GM19467 (cell line): ENCODE results near the gene ZNF629.

Experiments used
- ATAC-seq: cut with Tn5 transposase; IDR thresholded peaks from one replicate; pipeline ENCODE4 v1.9.1; 2021; ENCODE audit warnings: mild to moderate bottlenecking, moderate library complexity; ENCODE audit not compliant: unreplicated experiment

The ZNF629 gene

GRCh38 chr16:30750201-30750600 is 36.8 kb downstream of the ZNF629 start:
- no peak for ATAC-seq

GRCh38 chr16:30748634-30749445 is 38.2 kb downstream of the ZNF629 start:
- no peak for ATAC-seq

DNA sequence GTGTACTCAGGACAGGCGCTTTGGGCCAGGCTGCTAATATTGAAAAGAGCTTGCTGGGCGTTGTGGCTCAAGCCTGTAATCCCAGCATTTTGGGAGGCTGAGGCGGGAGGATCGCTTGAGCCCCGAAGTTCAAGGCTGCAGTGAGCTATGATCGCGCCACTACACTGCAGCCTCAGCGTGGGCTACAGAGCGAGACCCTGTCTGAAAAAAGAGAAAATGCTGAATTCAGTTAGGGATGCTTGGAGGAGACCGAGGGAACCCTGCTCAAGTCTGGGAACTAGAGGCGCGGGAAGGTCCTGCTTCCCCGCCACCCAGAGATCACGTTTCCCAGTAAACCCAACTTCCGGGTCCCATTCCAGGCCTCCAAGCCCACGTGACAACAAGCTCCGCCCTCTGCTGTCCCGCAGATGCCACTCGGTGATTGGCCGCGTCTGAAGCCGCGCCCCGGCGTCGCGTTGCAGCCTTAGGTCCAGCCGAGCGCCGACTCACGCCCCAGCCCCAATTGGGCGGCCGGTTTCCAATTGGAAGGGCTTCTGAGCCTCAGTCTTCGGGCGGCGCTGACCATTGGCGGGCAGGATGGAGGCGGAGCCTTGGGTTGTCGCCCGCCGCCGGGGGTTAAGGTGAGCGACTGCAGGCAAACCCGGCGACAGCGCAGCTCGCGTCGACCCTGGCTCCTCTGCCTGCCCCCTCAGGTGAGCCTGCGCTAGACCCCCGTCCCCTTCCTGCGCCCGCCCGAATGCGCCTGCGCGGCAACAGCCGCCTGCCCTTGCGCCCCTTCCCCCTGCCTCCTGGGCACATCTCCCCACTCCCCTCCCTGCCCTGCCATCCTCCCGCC is 39.0 kb downstream of the ZNF629 start, which contains the start of gene PHKG2:
Gene PHKG2, plus strand, starts transcription at position 627 of the 835 bp plus-strand sequence. CDS start 396 bp downstream, outside the sequence.
- ATAC-seq, result peak; percentile 93

DNA sequence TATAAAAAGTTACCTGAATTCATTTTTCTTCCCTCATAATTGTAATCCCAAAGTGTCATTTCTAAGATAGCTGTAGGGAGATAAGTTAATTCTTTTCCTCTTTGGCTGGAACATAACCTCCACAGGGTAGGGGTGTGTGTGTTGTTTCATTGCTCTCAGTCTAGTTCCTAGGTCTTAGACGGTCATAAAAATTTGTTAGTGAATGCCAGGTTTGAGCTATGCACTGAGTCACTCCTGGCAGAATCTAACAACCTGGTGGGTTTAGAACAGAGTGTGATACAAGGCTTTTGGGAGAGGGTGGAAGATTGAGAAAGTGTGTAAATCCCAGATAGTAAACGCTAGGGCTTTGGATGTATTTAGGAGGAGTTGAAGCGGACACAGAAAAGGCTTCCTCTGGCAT is 39.7 kb downstream of the ZNF629 start:
- no peak for ATAC-seq

DNA sequence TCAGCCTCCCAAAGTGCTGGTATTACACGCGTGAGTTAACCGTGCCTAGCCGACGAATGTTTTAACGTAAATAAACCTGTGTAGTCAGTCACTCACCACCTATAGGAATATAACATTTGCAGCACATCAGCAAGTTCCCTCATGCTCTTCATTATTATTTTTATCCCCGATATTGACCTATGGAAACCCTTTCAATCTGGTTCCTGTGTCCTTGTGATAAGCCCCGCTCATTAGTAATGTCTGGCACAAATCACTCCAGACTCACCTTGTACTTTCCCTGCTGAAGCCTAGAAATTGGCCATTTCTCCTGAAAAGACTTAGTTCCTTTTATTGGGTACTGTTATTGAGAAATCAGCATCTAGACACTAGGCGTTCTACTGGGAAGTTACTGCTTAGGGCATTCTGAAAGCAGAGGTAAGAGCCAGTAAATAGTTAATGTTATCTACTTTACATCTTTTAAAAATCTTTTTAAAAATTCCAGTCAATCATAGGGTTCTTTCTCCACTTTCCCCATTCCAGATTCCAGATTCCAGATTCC is 40.3 kb downstream of the ZNF629 start:
- no peak for ATAC-seq

GRCh38 chr16:30745082-30745481 is 41.9 kb downstream of the ZNF629 start:
- no peak for ATAC-seq

DNA sequence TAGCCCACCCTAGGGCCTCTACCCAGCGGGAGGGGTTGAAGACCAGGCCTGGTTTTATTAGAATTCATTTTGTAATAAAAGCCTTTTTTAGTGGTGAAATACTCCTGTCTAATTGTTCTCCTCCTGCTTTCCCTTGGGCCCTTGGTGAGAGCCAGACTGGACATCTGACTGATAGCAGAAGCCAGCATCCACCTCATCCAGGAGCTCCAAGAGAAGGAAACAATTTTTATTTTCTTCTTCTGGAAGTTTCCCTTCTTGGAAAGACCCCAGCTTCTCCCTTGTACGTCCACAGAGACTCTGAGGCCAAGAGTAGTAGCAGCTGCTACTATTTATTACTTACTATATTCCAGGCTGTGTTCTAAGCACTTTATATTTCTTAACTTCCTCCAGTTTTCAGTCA is 42.8 kb downstream of the ZNF629 start:
- ATAC-seq, result no peak

GRCh38 chr16:30743716-30744115 is 43.3 kb downstream of the ZNF629 start:
- ATAC-seq, result no peak

GRCh38 chr16:30741461-30741914 is 45.5 kb downstream of the ZNF629 start:
- no peak for ATAC-seq

DNA sequence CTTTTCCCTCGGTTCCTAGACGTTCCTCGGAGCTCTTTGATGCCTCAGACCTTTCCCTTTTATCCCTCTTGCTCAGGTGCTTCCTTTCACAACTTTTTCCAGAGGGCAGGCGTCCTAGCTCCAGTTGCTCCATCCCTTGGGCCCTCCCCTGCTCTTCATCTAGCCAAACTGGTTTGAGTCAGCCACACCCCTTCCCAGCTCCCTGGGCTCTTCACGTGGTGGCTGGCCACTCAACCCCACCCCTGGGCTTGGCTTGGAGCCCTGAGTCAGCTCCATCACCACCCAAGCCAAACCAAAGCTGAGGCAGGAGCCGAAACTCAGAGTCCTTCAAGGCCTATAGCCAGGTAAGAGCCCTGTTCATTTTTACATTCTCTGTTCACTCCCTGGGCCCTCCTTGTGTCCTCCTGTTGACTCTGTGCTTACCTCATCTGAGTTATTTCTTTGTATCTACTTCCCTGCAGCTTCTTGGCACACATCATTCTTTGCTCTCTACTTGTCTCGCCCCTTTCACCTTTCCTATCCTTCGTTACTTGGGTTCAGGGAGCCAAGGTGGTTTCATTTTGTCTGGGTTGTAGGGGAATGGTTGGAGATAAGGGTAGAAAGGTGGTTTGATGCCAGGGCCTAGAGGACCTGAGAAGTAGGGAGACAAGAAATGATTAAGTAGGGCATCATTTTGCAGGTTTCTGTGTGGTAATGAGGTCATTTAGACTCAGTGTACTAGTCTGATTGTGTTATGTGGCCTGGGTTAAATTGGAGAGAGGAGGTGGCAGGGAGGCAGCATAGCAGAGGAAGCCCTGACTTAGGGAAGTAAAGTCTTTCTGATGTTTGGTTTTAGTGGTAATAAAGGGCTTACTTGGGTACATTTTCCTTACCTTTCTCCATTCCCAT is 46.4 kb downstream of the ZNF629 start:
- ATAC-seq, result no peak

GRCh38 chr16:30738984-30739951 is 47.7 kb downstream of the ZNF629 start:
- ATAC-seq, result no peak

GRCh38 chr16:30737794-30738648 is 49.0 kb downstream of the ZNF629 start:
- ATAC-seq, result no peak

DNA sequence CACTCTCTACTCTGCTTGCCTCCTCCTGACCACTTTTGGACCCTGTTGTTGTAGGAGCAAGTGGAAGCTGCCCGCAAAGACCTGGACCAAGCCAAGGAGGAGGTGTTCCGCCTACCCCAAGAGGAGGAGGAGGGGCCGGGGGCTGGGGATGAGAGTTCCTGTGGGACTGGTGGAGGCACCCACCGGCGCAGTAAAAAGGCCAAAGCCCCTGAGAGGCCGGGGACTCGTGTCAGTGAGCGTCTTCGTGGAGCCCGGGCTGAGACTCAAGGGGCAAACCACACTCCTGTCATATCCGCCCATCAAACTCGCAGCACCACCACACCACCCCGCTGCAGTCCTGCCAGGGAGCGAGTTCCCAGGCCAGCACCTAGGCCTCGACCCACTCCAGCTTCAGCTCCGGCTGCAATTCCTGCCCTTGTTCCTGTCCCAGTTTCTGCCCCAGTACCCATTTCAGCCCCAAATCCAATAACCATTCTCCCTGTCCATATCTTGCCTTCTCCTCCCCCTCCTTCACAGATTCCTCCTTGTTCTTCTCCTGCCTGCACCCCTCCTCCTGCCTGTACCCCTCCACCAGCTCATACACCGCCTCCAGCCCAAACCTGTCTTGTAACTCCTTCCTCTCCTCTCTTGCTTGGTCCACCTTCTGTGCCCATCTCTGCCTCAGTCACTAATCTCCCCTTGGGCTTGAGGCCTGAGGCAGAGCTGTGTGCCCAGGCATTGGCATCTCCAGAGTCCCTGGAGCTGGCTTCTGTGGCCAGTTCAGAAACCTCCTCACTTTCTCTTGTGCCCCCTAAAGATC is 49.8 kb downstream of the ZNF629 start:
- ATAC-seq, result no peak

DNA sequence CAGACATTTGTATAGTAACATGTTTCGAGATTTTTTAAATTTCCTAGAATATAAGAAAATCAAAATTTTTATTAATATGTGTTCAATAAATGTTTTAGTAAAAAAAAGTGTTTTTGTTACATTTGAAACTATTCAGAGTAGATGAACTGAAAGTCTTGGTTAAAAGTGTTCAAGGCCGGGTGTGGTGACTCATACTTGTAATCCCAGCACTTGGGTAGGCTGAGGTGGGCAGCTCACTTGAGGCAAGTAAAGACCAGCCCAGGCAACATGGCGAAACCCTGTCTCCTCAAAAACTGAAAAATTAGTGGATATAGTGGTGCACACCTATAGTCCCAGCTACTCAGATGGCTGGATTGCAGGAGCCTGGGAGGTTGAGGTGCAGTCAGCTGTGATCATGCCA is 55.6 kb downstream of the ZNF629 start:
- ATAC-seq, result no peak

DNA sequence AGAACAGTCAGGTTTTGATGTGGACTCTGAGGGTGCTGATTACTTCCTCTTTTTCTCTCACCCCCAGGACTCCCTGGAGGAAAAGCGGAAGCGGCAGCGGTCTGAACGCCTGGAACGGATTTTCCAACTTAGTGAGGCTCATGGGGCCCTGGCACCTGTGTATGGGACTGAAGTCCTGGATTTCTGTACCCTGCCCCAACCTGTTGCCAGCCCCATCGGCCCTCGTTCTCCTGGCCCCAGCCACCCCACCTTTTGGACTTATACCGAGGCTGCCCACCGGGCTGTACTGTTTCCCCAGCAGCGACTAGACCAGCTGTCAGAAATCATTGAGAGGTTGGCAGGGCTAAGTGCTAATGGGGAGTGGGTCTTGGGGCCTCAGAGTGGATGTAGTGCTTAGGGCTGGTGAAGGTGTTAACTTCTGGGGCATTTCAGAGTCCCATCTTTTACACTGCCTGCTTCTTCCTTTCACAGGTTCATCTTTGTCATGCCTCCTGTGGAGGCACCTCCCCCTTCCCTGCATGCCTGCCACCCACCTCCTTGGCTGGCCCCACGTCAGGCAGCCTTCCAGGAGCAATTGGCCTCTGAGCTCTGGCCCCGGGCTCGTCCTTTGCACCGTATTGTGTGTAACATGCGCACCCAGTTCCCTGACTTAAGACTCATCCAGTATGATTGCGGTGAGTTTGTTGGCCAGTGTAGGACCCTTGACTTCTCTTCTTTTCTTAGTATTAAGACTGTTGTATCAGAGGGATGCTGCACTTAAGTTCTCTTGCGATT is 57.9 kb downstream of the ZNF629 start:
- ATAC-seq, result no peak
